Measurements from ENCODE around the gene C5orf22.

Gene C5orf22

DNA sequence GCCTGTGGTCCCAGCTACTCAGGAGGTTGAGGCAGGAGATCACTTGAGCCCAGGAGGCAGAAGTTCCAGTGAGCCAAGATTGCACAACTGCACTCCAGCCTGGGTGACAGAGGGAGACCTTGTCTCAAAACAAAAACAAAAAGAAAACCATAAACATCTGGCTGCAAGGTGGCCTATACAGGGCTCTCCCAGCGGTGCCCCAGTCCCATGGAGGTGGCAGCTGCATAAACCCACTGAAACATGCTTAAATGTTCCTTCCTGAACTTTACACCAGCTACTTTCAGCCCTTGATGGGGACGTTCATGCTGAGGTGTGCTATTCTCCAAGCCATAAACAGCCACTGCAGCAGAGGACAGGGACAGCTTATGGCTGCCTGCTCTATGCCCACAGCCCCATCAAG, 35.8 kb upstream of the C5orf22 start:
- no peak overlapping the region for H3K4me3 ChIP-seq (replicated peaks in 1 of 2; ENCODE audit: low read depth in 2 of 2, low read length in 2 of 2)
- DNase-seq (ENCODE audit: low read depth in 2 of 2) = no peak
- TF ChIP-seq, protein P1, sequence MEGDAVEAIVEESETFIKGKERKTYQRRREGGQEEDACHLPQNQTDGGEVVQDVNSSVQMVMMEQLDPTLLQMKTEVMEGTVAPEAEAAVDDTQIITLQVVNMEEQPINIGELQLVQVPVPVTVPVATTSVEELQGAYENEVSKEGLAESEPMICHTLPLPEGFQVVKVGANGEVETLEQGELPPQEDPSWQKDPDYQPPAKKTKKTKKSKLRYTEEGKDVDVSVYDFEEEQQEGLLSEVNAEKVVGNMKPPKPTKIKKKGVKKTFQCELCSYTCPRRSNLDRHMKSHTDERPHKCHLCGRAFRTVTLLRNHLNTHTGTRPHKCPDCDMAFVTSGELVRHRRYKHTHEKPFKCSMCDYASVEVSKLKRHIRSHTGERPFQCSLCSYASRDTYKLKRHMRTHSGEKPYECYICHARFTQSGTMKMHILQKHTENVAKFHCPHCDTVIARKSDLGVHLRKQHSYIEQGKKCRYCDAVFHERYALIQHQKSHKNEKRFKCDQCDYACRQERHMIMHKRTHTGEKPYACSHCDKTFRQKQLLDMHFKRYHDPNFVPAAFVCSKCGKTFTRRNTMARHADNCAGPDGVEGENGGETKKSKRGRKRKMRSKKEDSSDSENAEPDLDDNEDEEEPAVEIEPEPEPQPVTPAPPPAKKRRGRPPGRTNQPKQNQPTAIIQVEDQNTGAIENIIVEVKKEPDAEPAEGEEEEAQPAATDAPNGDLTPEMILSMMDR (IDR thresholded peaks at IDR 0.05; ENCODE audit: low read depth, low read length) = no peak

DNA sequence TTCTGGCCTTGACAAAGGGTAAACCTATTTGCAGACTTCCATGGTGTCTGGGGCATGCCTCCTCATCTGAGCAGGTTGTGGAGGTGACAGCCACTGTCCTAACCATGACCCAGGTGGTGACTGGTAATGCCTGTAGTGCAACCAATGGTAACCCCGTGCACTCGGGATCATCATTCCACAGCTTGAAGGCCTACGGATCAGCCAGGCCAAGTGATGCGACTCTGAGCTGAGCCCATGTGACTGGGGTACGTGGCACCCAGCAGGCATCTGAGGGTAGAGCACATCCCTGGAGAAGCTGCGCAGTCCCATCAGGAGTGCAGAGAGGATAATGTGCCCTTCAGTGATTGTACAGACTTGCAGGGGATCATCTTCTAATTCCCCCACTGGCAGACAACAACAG, 35.2 kb upstream of the C5orf22 start:
- H3K4me3 ChIP-seq (replicated peaks in 1 of 2; ENCODE audit: low read depth in 2 of 2, low read length in 2 of 2) = no peak overlapping the region
- no peak for DNase-seq (ENCODE audit: low read depth in 2 of 2)
- TF ChIP-seq, protein P1 (IDR thresholded peaks at IDR 0.05; ENCODE audit: low read depth, low read length) = no peak

DNA sequence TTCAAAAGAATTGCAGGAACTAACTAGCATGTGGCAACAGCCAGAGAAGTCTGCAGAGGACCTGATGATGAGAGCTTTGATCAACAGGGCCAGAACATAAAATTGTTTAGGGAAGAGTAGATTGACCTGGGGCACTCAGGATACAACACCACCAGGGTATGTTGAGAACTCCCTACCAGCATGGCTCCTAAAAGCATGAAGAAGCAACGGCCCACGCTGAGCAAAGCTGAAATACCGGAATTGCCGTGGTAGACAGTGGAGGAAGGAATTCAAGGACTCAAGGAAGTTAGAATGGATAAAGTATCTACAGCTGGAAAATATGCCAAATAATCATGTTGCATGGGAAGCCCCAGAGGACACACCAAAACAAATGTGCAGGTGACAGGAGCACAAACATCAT, 31.8 kb upstream of the C5orf22 start:
- H3K4me3 ChIP-seq (replicated peaks in 1 of 2; ENCODE audit: low read depth in 2 of 2, low read length in 2 of 2) = no peak overlapping the region
- TF ChIP-seq, protein P1 (IDR thresholded peaks at IDR 0.05; ENCODE audit: low read depth, low read length) = no peak
- DNase-seq (ENCODE audit: low read depth in 2 of 2) = no peak

DNA sequence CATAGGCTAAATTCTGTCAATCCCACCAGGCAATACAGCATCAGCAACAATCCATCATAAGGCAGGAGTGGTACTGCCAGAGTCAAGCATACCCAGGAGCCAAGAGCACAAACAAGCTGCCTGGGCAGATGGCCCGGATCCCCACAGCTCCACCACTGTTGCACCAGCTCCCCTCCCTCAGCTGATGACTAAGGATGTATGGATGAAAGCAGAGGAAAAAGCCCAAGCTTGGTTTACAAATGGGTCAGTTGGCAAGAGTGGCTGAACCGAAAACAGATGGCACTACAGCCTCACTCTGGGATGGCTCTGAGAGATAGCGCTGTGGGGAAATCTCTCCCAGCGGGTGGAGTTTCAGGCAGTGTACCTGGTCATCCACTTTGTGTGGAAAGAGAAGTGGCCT, 29.6 kb upstream of the C5orf22 start:
- DNase-seq (ENCODE audit: low read depth in 2 of 2) = no peak
- no peak overlapping the region for H3K4me3 ChIP-seq (replicated peaks in 1 of 2; ENCODE audit: low read depth in 2 of 2, low read length in 2 of 2)
- TF ChIP-seq, protein P1 (IDR thresholded peaks at IDR 0.05; ENCODE audit: low read depth, low read length) = no peak

DNA sequence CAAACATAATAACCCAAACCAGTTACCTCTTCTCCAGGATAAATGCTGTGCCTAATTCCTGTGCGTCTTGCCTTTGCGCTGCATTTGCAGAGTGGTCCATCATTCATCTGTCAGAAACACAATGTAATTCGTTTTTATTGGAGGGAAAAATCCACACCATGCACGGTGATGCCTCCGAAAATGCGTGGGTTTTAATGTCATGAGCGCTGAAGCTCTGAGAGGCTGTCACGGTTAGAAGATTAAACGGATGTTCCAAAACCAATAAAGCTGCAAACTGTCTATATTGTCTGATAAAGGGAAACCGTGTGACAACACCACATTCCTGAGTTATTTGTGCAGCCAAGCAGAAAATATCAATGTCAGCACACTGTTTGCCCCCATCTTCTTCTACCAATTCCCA, 27.6 kb upstream of the C5orf22 start:
- no peak overlapping the region for H3K4me3 ChIP-seq (replicated peaks in 1 of 2; ENCODE audit: low read depth in 2 of 2, low read length in 2 of 2)
- TF ChIP-seq, protein P1 (IDR thresholded peaks at IDR 0.05; ENCODE audit: low read depth, low read length) = no peak
- no peak for DNase-seq (ENCODE audit: low read depth in 2 of 2)

DNA sequence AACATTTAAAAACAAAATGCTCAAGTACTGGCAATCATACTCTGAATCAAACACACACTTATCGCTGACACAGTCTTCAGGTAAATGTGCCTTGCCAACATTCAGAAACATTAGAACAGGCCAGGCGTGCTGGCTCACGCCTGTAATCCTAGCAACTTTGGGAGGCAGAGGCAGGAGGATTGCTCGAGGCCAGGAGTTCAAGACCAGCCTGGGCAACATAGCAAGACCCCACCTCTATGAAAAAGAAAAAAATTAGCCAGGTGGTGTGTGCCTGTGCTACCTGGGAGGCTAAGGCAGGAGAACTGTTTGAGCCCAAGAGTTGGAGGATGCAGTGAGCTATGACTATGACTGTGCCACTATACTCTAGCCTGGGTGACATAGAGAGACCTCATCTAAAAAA, 20.8 kb upstream of the C5orf22 start:
- TF ChIP-seq, protein P1 (IDR thresholded peaks at IDR 0.05; ENCODE audit: low read depth, low read length) = no peak

DNA sequence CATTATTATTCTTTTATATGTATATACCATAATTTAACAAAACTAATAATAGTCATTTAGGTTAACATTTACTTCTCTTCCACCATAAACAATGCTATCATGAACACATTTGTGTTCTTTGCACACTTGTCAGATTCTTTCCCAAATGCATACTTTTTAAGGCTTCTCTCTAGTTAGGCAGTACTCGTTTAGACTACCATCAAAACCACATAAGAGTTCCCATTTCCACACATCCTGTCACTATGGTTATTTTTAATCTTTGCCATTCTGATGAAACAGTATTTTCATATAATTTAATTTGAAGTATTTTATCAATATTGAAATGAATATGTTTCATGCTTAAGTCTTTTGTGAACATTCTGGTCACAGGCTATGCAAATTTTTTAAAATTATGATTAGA, 15.3 kb upstream of the C5orf22 start:
- no peak for DNase-seq (ENCODE audit: low read depth in 2 of 2)
- TF ChIP-seq, protein P1 (IDR thresholded peaks at IDR 0.05; ENCODE audit: low read depth, low read length) = no peak
- no peak overlapping the region for H3K4me3 ChIP-seq (replicated peaks in 1 of 2; ENCODE audit: low read depth in 2 of 2, low read length in 2 of 2)

More for the DNA sequence above, 20.8 kb upstream of the C5orf22 start:
- no peak for DNase-seq (ENCODE audit: low read depth in 2 of 2)
- H3K4me3 ChIP-seq (replicated peaks in 1 of 2; ENCODE audit: low read depth in 2 of 2, low read length in 2 of 2) = no peak overlapping the region

Measured in cardiac fibroblast (primary cell).